GM18909 (cell line): Measurements from ENCODE around the gene HES5.
A peak's percentile ranks its signal among the peaks of the same experiment; 100 is the strongest.

ENCODE experiments used
- ATAC-seq: cut with Tn5 transposase; IDR thresholded peaks from one replicate; pipeline ENCODE4 v1.9.1; 2021; ENCODE audit warnings: mild to moderate bottlenecking; ENCODE audit not compliant: unreplicated experiment, poor library complexity

HES5 gene

DNA sequence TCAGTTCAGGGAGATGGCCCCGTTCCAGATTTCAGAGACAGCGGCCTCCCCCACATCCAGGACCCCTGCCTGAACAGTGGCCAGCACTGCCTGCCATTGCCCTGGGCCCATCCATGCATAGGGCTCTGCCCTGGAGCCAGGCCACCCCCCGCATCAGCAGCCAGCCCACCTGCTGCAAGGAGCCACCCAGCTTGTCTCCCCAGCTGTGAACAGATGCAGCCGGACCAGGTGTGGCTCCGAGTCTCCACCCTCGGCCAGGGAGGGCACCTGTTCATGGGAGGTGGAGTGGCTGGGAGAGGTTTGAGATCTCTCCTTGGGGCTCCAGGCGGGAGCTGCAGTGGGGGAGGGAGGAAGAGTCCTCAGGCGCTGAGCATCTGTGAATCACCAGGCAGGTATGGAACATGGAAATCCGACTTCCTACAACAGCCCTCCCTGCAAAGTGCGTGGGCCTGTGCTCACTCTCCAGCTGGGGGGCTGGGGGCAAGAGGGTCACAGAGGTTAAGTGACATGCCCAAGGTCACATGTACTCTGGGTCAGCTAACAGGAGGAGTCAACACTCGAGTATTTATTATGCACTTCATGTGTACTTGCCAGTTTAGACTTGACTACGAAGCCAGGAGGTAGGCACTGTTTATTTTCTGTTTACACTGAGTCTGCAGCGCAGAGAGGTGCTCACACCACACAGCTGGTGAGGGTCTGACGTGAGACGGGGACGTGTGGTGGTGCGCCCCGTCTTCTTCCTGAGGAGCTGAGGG lies 4.8 kb upstream of the HES5 start:
- ATAC-seq: no peak

DNA sequence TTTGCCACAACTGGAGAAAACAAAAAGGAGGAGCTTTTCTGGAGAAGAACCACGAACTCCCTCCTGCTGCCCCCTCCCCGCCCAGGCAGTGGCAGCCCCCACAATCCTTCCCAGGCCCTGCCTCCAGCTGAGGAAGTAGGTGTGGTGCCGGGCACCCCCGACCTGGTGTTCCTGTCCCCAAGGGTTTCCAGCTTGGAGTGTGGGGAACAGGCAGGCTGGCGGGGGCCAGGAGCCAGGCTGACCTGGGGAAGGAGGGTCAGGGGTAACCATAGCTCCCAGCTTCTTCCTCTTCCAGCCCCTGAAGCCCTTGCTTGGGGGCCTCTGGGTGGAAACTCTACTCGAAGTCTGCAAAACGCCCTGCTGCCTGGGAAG lies 4.2 kb upstream of the HES5 start:
- ATAC-seq: no peak

DNA sequence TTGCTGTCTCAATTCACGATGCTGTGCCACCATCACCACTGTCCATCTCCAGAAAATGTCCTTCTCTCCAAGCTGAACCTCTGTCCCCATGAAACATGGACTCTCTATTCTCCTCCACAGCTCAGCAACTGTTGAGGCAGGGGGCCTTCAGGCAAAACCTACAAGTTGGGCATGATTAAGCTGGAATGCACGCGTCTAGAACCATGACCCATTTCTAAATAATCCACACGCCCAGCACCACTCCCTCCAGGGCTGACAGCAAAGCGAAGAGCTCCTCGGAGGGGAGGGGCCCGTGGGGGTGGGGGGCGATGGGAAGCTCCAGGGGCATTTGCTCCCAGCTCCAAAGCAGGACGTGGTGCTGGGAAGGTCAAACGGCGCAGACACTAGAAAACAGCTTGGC lies 3.3 kb upstream of the HES5 start:
- ATAC-seq: no peak

DNA sequence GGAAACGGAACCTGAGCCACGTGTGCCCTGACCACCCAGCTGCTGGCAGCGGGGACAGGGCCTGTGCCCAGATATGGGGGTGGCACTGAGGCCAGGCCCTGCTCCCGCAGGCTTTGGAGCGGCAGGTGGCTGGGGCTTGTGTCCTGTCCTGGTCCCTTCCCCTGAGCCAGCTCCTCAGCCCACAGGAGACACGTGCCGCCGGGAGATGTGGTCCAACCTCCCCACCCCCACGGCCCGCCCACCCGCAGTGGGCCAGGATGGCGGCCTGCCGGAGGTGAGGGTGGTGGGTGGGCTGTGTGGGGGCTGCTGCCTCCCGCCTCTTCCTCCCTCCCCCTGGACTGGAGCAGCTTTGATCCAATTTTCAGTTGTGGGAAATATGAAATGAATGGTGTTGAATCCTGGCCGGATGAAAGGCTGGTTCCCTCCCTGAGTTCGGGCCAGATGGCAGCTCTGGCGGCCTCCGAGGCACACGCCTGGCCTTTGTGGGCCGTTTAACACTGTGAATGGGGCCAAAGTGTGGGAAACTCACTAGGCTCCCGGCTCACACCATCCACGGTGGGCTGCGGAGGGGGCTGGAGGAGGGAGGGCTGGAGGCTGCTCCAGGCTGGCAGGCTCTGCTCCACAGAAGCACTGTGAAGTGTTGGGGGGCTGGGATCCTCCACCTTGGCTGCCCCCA lies 2.6 kb upstream of the HES5 start:
- no peak for ATAC-seq

DNA sequence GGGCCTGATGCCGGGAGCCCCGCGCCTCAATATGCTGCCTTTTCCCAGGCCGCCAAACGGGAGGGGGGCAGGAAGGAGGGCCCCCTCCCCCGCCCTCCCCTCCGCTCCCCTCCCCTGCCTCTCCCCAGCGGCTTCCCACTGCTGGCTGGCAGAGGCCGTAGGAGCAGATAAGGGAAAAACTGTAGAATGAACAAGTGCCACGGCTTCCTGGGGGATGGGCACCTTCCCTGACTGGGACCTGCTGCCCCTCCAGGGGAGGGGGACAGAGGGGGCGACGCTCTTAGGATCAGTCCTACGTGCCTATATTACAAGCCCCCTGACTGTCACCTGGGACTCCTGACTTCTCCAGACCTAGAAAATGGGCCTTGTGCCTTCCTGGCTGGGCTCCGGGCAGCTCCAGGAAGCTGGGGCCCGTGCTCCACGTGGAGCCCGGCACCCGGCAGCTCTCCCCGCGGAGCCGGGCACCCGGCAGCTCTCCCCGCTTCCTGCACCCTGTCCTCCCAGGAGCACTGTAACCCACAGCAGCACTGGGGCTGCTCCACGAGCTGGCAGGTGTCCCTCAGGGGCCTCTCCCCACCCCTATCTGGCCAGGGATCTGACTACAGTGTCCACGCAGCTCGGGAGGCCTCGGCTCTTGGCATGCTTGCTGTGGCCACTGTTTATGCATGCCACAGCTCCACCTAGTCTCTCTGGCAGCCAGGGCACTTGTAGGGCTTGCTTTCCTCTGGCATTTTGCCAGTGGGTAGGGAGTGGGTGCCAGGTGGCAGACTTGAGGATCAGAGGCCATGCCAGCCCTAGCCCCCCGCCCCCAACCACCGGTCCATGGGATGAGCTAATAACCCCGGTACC lies 674 bp upstream of the HES5 start:
- no peak for ATAC-seq

DNA sequence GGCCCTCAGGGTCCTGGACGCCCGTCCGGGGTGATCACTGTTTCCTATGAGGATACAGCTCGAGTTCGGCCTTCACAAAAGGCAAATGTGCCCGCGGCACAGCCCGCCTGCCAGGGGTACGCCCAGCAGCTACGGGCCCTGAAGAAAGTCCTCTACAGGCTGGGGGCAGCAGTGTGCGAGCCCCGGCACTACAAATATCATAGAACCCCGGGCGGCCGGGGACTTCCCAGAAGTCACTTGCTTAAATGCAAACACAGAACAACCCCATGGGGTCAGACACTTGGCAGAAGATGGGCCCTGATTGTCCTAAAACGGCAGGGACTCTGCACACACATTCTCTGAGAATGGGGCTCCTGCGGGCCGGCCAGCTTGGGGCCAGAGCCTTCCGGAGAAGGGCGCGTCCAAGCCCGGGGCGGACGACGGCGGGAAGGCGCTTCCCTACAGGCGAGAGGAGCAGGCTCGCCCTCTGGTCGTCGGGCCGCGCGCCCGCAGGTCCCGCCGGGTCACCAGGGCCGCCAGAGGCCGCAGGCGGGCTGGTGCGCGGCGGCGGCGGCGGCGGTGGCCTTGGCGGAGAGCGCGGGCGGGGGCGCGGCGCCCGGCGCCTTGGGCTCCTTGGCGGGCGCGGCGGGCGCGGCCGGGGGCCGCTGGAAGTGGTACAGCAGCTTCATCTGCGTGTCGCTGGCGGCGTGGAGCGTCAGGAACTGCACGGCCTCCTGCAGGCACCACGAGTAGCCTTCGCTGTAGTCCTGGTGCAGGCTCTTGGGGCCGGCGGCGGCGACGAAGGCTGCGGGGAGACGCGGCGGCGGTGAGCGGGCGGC lies 888 bp downstream of the HES5 start:
- ATAC-seq: no peak

DNA sequence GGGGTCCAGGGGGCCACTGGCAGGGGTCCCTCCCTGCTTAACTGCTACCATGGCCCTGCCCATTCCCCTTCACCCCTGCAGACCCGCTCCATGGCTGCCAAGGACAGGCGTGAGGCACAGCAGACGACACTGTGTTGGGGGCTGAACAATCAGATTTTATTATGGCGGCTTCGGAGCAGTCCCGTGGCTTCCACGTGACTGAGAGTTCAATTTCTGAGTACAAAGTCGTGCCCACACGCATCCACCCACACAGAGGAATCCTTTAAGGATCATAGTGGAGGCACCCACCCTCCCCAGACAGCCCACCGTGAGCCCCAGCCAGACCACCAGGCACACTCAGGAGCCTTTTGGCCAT lies 1.5 kb downstream of the HES5 start:
- ATAC-seq: no peak

DNA sequence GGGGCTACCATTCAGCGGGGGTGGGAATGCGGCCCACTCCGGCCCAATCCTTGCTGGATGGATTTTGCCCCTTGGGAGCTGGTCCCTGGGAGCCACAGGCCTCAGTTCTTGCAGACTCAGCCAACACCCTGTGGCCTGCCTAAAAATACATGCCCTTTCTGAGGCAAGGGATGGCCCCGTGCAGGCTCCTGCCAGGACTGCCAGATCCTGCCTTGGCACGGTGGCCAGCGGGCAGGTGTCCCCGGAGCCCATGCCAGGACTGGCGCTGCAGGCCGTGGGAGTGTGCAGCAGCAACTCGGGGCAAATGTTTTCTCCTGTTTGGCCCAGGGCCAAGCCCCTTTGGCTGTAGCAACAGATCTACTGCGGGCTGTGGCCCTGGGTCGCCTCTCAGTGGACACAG lies 2.0 kb downstream of the HES5 start:
- no peak for ATAC-seq

DNA sequence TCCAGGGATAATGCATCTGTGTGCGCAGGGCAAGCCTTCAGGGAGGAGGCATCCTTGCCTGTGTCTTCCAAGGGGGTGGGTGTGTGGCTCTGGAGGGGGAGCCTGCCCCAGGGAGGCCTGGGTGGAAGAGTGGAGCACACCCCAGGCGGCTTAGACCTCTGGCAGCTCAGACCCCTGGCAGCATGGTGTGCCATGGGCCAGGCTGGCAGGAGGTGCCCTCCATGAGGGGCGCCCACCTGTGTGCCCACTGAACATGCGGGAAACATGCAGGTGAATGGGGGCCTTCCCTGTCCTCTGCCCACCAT lies 2.6 kb downstream of the HES5 start:
- no peak for ATAC-seq

DNA sequence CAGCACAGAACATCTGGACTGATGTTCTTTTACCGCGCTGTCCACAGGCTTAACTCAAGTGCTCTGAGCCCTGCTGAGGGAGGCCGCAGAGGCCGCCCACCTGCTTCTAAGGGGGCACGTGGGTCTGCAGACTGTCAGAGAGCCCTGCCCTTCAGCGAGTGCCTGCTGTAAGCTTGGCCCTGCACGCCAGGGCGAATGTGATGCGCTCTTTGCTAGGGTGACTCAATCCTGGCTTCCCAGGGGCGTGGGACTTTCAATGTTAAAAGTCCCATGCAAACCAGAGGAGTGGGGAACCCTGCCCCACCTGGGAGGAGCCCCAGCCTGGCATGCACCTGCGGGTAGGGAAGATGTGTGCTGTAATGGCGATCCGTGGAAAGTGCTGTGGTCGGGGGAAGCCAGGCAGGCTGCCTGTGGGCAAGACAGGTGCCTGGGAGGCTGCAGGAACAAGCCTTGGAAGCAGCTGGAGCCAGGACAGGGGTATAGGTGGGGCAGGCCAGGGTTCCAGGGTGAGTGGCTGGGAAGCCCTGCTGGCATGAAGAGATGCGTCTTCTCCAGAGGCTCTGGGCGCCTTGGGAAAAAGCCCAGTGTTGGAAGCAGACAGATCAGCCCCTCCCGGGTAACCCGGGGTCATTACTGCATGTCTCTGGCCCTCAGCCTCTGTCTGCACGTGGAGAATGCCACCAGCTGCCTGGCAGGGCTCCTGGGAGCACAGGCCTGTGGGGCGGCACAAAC lies 3.1 kb downstream of the HES5 start:
- ATAC-seq: peak; percentile 34

DNA sequence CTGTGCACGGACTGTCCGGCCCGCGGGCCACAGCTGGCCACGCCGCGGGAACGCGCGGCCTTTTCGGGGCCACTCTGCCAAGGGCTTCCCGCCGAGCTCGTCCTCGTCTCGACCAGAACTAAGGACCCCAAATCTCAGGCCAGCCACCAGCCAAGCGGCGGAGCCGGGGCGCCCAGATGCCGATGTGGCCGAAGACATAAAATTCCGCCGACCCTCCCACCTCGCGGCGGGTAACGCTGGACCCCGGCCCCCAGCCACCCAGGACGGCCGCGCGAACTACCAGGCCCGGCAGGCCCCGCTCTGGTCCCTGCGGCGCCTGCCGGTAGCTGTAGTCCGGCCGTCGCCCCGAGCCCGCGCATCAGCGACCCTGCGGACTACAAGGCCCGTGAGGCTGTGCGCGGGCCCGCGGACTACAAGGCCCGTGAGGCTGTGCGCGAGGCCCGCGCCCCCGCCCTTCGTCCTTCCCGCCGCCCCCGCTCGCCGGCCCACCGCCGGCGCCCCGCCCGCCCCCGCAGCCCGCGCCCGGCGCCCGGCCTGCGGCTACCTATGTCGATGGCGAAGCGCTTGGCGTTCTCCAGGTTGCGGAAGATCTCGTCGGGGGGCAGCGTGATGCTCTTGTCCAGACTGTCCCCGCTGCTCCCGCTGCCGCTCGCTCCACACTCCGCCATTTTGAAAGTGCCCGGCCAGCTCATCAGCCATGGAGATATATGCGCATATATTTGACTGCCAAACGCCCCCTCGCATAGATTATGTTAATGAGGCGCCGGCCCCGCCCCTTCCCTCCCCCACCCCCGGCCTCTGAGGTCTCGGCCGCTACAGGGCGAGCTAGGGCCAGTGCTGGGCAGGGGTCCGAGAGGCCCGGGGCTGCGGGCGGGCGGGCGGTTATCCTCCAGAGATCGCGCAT lies 3.9 kb downstream of the HES5 start, which contains the start of gene PANK4:
PANK4 (minus strand) TSS at position 677 of the 904 bp plus-strand sequence; CDS start at position 668, 9 bp downstream.
- ATAC-seq: peak; percentile 83

DNA sequence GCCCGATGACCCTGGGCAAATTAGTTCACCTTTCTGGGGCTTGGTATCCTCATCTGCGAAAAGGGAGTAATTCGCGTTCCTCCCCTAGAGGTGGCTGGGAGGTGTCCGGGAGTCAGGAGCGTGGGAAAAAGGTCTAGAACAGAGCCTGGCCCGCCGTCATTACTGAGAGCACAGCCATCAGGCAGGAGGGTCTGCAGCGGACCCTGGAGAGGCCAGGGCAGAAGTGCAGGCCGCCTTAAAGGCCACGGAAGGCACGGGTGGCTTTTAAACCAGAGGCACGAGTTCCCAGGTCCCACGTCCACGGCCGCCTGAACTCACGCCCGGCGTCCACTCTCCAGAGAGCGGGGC lies 4.5 kb downstream of the HES5 start:
- ATAC-seq: no peak

DNA sequence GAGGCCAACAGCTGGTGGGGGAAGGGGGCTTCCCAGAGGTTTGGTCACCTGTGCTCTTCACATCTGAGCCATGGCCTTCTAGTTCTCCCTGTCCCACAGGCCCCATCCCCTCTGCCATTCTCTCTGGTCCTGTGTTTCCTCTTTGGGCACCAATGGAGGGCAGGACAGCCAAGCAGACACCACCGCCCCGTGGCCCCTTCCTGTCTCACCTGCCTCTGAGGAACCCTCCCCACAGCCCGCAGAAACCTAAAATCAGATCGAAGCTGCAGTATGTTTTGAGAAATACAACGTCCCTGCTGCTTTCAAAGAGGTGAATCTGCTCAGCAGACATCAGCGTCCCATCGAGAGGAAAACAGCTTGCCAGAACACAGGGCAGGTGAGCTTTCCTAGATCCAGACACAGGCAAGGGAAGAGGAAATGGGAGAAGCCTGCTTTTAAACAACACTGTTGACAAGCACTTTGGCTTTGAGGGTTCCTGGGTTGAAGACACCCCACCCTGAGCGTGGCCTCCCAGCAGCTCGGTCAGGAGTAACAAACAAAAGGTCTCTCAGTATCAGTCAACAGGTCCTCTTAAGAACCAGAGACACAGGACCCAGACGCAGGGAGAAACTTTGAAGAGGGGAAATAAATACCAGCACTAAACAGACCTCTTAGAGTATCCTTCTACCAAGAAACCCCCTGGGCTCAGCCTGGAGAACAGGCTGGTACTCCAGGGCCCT lies 6.0 kb downstream of the HES5 start:
- no peak for ATAC-seq

DNA sequence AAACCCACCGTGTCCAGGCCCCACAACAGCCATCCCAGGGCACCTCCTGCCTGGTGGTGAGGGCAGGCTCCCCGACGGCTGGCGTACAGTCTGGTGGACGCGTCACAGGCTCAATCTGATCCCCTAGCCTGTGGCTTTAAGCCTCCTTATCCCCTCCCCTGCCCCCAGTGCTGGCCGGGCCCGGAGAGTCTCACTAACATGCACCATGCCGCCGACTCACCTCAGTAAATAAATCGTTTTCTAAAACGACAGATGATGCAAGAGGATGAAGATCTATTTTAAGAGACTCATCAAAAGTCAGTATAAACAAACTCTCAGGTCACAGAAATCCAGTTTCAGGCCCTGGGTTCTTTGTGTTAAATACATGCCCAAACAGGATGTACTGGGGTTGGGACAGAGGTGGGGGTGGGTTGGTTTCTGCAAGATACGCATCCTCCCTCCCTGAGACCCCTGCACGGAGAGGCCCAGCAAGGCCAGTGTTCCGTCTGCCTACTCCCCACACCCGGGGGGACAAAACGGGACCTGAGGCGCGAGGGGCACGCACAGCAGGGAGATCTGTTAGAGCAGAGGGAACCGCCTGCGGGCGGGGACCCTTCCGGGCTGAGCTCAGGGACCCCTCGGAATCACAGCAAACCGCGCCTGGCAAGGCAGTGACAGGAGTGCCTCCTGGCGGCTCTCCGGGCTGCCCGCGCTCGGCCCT lies 6.7 kb downstream of the HES5 start:
- ATAC-seq: no peak

DNA sequence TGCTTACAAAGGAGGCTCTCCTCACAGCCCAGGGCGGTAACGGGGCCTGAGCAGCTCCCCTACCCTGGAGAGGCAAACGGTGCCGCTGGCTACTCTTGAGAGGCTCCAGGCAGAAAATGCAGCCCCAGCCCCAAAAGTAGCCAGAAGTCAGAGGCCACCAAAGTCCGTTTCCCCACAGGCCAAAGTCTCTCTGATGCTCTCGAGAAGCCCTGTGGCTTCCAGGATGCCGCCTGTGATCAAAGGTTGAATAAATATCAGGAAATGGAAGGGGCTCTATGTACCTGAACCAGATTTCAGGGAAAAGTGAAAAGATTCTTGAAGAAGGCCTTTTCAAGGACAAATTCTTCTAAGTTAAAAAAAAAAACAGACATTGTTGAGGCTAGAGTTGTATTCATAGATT lies 7.8 kb downstream of the HES5 start:
- no peak for ATAC-seq

DNA sequence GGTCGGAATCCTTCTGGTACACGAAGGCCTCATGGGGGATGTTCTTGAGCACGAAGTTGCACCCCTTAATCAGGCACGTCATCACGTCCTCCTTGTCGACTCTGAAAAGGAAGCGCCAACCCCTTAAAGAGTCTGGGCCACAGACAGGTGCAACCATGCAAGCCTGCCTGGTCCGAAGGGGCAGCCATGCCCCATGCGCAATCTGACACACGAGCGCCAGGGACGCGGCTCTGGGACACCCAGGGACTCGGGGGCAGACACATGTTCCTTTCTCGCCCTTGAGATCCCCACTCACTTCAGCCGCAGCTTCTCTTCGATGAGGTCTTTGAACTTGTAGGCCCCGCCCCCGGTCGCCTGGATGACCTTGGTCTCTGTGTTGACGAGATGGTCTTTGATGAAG lies 9.3 kb downstream of the HES5 start:
- ATAC-seq: no peak

DNA sequence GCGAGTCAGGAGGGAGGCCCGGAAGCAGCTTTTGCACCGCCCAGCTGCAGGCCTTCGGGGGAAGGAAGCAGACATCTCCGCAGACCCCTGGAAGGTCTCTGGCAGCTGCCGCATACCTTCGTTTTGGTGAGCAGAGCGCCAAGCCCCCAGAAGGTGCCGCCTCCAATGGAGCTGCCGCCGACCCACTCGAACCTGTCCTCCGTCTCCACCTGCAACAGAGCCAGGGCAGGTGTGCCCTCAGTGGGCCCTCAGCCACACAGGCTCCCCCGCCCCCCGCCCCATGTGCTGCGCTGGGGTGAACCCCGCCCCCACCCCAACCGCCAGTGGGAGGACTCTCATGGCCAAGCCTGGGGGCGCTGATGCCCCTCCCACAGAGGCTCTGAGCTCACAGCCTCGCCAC lies 9.9 kb downstream of the HES5 start:
- no peak for ATAC-seq

DNA sequence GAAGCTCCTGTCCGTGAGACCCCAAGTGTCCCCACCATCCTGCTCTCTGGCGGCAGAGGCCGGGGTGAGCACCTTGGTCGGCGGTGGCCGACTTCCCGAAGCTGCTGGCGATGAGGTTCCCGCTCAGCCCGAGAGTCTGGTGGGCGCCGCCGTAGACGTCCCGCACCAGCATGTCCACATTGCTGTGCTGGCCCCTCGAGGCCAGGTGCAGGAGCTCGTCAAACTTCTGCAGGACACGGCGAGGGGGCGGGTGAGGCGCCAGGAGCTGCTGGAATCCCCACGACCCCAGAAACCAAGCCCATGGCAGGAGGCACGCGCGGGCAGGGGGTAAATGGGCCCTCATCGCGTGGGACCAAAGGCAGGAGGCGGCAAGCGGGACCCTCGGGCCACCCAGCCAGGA lies 10.3 kb downstream of the HES5 start:
- no peak for ATAC-seq
